Sigmoid colon (tissue), 7 donors: Measurements from ENCODE around the gene HOXA10. TPM values are rescaled to one million over a fixed set of nuclear protein-coding genes. Genes with fewer than 3 reads are reported as not detected.
A peak's percentile ranks its signal among the peaks of the same experiment; 100 is the strongest.

Experiments
- DNase-seq: peaks from one replicate; pipeline ENCODE4 v3.0.0-alpha.2; 2019
- H3K27ac ChIP-seq, 4 donors: fragments of 200-600 bp; sonication (generic); one replicate each; pipeline ENCODE4 v1.5.1; 2016 to 2019; ENCODE audit warnings: mild to moderate bottlenecking in 1 of 4
- H3K27me3 ChIP-seq, 3 donors: fragments of 200-600 bp; sonication (generic); one replicate each; pipeline ENCODE4 v1.5.1; 2019; ENCODE audit warnings: mild to moderate bottlenecking in 1 of 3
- H3K36me3 ChIP-seq, 4 donors: fragments of 200-600 bp; sonication (generic); one replicate each; pipeline ENCODE4 v1.5.1; 2016 to 2019
- H3K4me1 ChIP-seq, 4 donors: fragments of 200-600 bp; sonication (generic); one replicate each; pipeline ENCODE4 v1.5.1; 2017 to 2019
- H3K4me3 ChIP-seq, 4 donors: fragments of 200-600 bp; sonication (generic); one replicate each; pipeline ENCODE4 v1.5.1; 2017 to 2019; ENCODE audit warnings: mild to moderate bottlenecking in 2 of 4, moderate library complexity in 1 of 4
- H3K9me3 ChIP-seq, 4 donors: fragments of 200-600 bp in 3 of 4; sonication (generic) in 3 of 4; one replicate each; pipeline versions ENCODE4 v1.5.1 to v1.6.1; 2013 to 2019
- EP300 ChIP-seq, 4 donors: sonication (generic); formaldehyde crosslinking; IDR thresholded peaks; one replicate each; pipeline ENCODE4 v1.6.1; 2017; ENCODE audit warnings: antibody characterized with exemption in 4 of 4
- POLR2A ChIP-seq, 2 donors: fragments of 450-650 bp; IDR thresholded peaks; one replicate each; pipeline ENCODE4 v1.6.1; 2016; ENCODE audit warnings: antibody characterized with exemption in 2 of 2, mild to moderate bottlenecking in 2 of 2, moderate library complexity in 2 of 2
- POLR2AphosphoS5 ChIP-seq, 4 donors: sonication (generic); formaldehyde crosslinking; IDR thresholded peaks; one replicate each; pipeline ENCODE4 v1.6.1; 2017; ENCODE audit warnings: antibody characterized with exemption in 4 of 4
- WGBS, 2 donors: extraction: QIAGEN DNeasy Blood & Tissue Kit; methylation state at CpG; one replicate each; pipeline ENCODE4 v1.1.7; 2013; 5-methylcytosine and 5-hydroxymethylcytosine counted together
- intact Hi-C: fragments of 100-400 bp; cut with DNase I; formaldehyde crosslinking; loops from one replicate; pipeline ENCODE4 v1.15.1; 2023
- polyA plus RNA-seq, 3 donors: library from polyadenylated mRNA; stranded (reverse); fragments of 200-250 nt; gene quantifications; one replicate each; pipeline ENCODE4 v1.2.3, GENCODE V29; 2013
- small RNA-seq, 3 donors: library from RNA; depleted of rRNA; stranded (forward); fragments of <200 nt; gene quantifications; one replicate each; pipeline ENCODE3, GENCODE V24; 2016
- total RNA-seq, 4 donors: library from RNA; depleted of rRNA; stranded (reverse); fragments of >200 nt; gene quantifications; one replicate each; pipeline ENCODE4 v1.1.0, GENCODE V29; 2016
- TF ChIP-seq, protein P1 (sequence below), 4 experiments: fragments of 450-650 bp in 3 of 4; fragments of 200-600 bp in 1 of 4; IDR thresholded peaks; one replicate each; pipeline ENCODE4 v1.5.1; 2016 to 2019; ENCODE audit warnings: antibody characterized with exemption in 4 of 4, mild to moderate bottlenecking in 3 of 4, moderate library complexity in 2 of 4
- donor health status: healthy with polysubstance abuse.
- donor health status: Bipolar disorder and iron deficiency.
- donor health status: healthy.

HOXA10 gene
- total and polyA plus RNA-seq, 7 donors: 22.2 to 64.0 (median 55.1) TPM

- peak overlapping the region; percentile 66 to 99 (median 82) for H3K27ac ChIP-seq
- no peak for DNase-seq
- TF ChIP-seq EP300 (IDR thresholded peaks at IDR 0.05) (no peak), POLR2AphosphoS5 (IDR thresholded peaks at IDR 0.05) (no peak), POLR2A (IDR thresholded peaks at IDR 0.05) (no peak)
- TF ChIP-seq, protein P1, sequence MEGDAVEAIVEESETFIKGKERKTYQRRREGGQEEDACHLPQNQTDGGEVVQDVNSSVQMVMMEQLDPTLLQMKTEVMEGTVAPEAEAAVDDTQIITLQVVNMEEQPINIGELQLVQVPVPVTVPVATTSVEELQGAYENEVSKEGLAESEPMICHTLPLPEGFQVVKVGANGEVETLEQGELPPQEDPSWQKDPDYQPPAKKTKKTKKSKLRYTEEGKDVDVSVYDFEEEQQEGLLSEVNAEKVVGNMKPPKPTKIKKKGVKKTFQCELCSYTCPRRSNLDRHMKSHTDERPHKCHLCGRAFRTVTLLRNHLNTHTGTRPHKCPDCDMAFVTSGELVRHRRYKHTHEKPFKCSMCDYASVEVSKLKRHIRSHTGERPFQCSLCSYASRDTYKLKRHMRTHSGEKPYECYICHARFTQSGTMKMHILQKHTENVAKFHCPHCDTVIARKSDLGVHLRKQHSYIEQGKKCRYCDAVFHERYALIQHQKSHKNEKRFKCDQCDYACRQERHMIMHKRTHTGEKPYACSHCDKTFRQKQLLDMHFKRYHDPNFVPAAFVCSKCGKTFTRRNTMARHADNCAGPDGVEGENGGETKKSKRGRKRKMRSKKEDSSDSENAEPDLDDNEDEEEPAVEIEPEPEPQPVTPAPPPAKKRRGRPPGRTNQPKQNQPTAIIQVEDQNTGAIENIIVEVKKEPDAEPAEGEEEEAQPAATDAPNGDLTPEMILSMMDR (IDR thresholded peaks at IDR 0.05): no peak
- peak overlapping the region in 3 of 4 donors; percentile 4 to 14 (median 12) for H3K4me3 ChIP-seq
- peaks cover 0 to 67% (median 47%) of the 10 kb centered on the region in 4 donors for H3K4me1 ChIP-seq
- no peaks in the 10 kb centered on the region for H3K9me3 ChIP-seq
- 23 to 75% methylated on average over 26 of the region's 26 CpGs for WGBS, 2 donors
- intact Hi-C loops: no loop called here
- no peaks in the 10 kb centered on the region for H3K27me3 ChIP-seq
- peaks cover 0 to 6% (median 2%) of the 10 kb centered on the region in 4 donors for H3K36me3 ChIP-seq
Observed at GRCh38 chr7:27123477-27124053, 50.6 kb downstream of the HOXA10 start.

- 17 to 62% methylated on average over 14 of the region's 14 CpGs for WGBS, 2 donors
- DNase-seq: no peak
- no peaks in the 10 kb centered on the region for H3K9me3 ChIP-seq
- peak overlapping the region in 2 of 4 donors; percentile 4 to 19 for H3K4me3 ChIP-seq
- intact Hi-C loops: no loop called here
- H3K27me3 ChIP-seq: no peaks in the 10 kb centered on the region
- H3K4me1 ChIP-seq: peaks cover 0 to 67% (median 46%) of the 10 kb centered on the region in 4 donors
- peak overlapping the region; percentile 66 to 99 (median 82) for H3K27ac ChIP-seq
- TF ChIP-seq, protein P1 (IDR thresholded peaks at IDR 0.05): no peak
- peak in 1 of 4 donors; percentile 0 for TF ChIP-seq POLR2AphosphoS5 (IDR thresholded peaks at IDR 0.05)
- H3K36me3 ChIP-seq: peaks cover 0 to 6% (median 2%) of the 10 kb centered on the region in 4 donors
Observed at GRCh38 chr7:27123007-27123476, 51.1 kb downstream of the HOXA10 start.

DNA sequence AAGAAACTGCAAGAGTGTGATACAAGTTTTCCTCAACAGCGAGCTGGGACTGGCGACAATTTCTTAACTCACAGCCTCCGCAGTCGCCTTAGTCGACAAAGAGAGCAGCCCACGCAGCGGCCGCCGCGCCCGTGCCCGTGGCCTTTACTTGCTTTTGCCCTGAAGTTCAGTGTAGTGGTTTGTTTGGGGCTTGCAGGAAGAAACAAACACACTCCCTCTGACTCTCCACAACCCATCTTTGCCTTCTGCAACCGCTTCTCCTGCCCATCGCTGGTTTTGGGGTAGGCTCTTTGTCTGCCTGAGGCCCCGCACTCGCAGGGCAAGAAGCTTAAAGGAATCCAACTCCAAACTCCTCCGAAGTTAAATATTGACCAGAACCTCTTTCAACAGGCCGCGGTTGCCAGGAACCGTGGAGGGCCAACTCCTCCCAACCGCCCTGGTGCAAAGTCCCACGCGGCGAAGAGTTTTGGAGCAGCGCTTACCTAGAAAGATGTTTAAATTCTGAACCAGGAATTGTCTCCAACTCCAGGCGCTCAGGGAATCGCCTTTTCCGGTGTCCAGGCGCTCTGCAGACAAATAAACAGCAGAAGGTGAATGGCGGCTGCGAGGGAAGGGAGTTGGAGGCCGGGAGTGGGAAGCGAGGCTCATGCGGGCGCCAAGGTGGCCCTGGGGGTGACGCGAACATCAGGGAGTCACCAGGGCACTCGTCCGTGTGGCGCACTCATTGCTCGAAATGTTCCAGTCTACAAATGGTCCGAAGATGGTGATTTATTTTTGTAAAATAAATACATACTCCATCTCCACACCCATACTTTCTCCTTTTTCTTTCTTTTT lies 51.8 kb downstream of the HOXA10 start:
- peaks cover 0 to 6% (median 2%) of the 10 kb centered on the region in 4 donors for H3K36me3 ChIP-seq
- DNase-seq: no peak
- H3K4me1 ChIP-seq: peaks cover 0 to 66% (median 46%) of the 10 kb centered on the region in 4 donors
- WGBS, 2 donors: 16 to 69% methylated on average over 42 of the region's 42 CpGs
- H3K9me3 ChIP-seq: no peaks in the 10 kb centered on the region
- TF ChIP-seq EP300 (IDR thresholded peaks at IDR 0.05) (no peak), POLR2AphosphoS5 (IDR thresholded peaks at IDR 0.05) (no peak), POLR2A (IDR thresholded peaks at IDR 0.05) (no peak)
- TF ChIP-seq, protein P1 (IDR thresholded peaks at IDR 0.05): no peak
- peak overlapping the region; percentile 66 to 99 (median 82) for H3K27ac ChIP-seq
- H3K27me3 ChIP-seq: no peaks in the 10 kb centered on the region
- intact Hi-C loops: no loop called here
- H3K4me3 ChIP-seq: peak overlapping the region in 3 of 4 donors; percentile 4 to 19 (median 14)

GRCh38 chr7:27121684-27122076 lies 52.4 kb downstream of the HOXA10 start:
- Histone ChIP-seq H3K36me3 (peaks cover 0 to 6% (median 2%) of the 10 kb centered on the region in 4 donors), H3K27me3 (no peaks in the 10 kb centered on the region), H3K4me3 (peak overlapping the region in 2 of 4 donors; percentile 4 to 14), H3K27ac (peak overlapping the region; percentile 72 to 99 (median 92)), H3K9me3 (no peaks in the 10 kb centered on the region), H3K4me1 (peaks cover 0 to 66% (median 49%) of the 10 kb centered on the region in 4 donors)
- 20 to 66% methylated on average over 7 of the region's 7 CpGs for WGBS, 2 donors
- TF ChIP-seq POLR2A (IDR thresholded peaks at IDR 0.05): no peak
- intact Hi-C loops: no loop called here
- no peak for DNase-seq

Small RNA genes lying within 50 kb of the gene (small RNA-seq; reads per million reads assigned to genes)
- gene AC004080.5: 0 reads per million in 3 donors
- gene RF02140: 0 reads per million in 3 donors
- 0 reads per million in 3 donors for gene RF02141

Other genes starting within 250 kb of the HOXA10 start
- 1 to 10 TPM in 2 of 4 donors, under 1 TPM in 2; 0.14 to 1.1 (median 0.95) TPM for gene HOXA1, start 78.3 kb downstream of the HOXA10 start, total RNA-seq
- gene HOXA1, start 78.3 kb downstream of the HOXA10 start, polyA plus RNA-seq: 1 to 10 TPM in 2 of 3 donors, under 1 TPM in 1; 0.69 to 2.4 (median 2.0) TPM
- 1 to 10 TPM; 1.6 to 4.3 (median 3.2) TPM for gene HOXA2, start 71.6 kb downstream of the HOXA10 start, total RNA-seq
- 1 to 10 TPM in 1 of 3 donors, under 1 TPM in 2; 0.60 to 1.9 (median 0.69) TPM for gene HOXA2, start 71.6 kb downstream of the HOXA10 start, polyA plus RNA-seq
- gene HOXA4, start 43.6 kb downstream of the HOXA10 start, total RNA-seq: 1 to 10 TPM; 2.0 to 4.2 (median 2.9) TPM
- 1 to 10 TPM in 2 of 3 donors, not detected in 1; 1.8 to 4.8 TPM for gene HOXA4, start 43.6 kb downstream of the HOXA10 start, polyA plus RNA-seq
- 10 to 100 TPM in 3 of 4 donors, 1 to 10 TPM in 1; 9.2 to 12.2 (median 11.2) TPM for gene HOXA5, start 30.6 kb downstream of the HOXA10 start, total RNA-seq
- 10 to 100 TPM in 1 of 3 donors, 1 to 10 TPM in 2; 3.2 to 14.3 (median 7.8) TPM for gene HOXA5, start 30.6 kb downstream of the HOXA10 start, polyA plus RNA-seq
- gene HOXA6, start 26.5 kb downstream of the HOXA10 start, total RNA-seq: 1 to 10 TPM; 4.2 to 10.0 (median 4.5) TPM
- 1 to 10 TPM in 2 of 3 donors, not detected in 1; 1.6 to 8.1 TPM for gene HOXA6, start 26.5 kb downstream of the HOXA10 start, polyA plus RNA-seq
- 10 to 100 TPM in 2 of 4 donors, 1 to 10 TPM in 2; 4.9 to 20.8 (median 12.0) TPM for gene HOXA3, start 21.7 kb downstream of the HOXA10 start, total RNA-seq
- 10 to 100 TPM in 2 of 3 donors, 1 to 10 TPM in 1; 3.9 to 15.6 (median 10.3) TPM for gene HOXA3, start 21.7 kb downstream of the HOXA10 start, polyA plus RNA-seq
- 1 to 10 TPM; 4.7 to 9.1 (median 7.3) TPM for gene HOXA7, start 17.6 kb downstream of the HOXA10 start, total RNA-seq
- 10 to 100 TPM; 18.0 to 23.9 (median 18.0) TPM for gene HOXA7, start 17.6 kb downstream of the HOXA10 start, polyA plus RNA-seq
- 10 to 100 TPM; 13.0 to 35.7 (median 18.2) TPM for gene HOXA9, start 8.8 kb downstream of the HOXA10 start, total RNA-seq
- gene HOXA9, start 8.8 kb downstream of the HOXA10 start, polyA plus RNA-seq: 10 to 100 TPM; 21.4 to 22.4 (median 21.6) TPM
- 10 to 100 TPM; 18.7 to 25.0 (median 22.1) TPM for gene HOXA11, start 10.9 kb upstream of the HOXA10 start, total RNA-seq
- gene HOXA11, start 10.9 kb upstream of the HOXA10 start, polyA plus RNA-seq: 1 to 10 TPM; 3.0 to 6.0 (median 4.8) TPM
- 10 to 100 TPM in 3 of 4 donors, 1 to 10 TPM in 1; 9.4 to 35.3 (median 21.8) TPM for gene HOXA13, start 25.8 kb upstream of the HOXA10 start, total RNA-seq
- 10 to 100 TPM; 10.7 to 21.6 (median 17.1) TPM for gene HOXA13, start 25.8 kb upstream of the HOXA10 start, polyA plus RNA-seq
- not detected for gene EVX1, start 68.5 kb upstream of the HOXA10 start, total RNA-seq
- 1 to 10 TPM in 2 of 3 donors, under 1 TPM in 1; 0.32 to 1.4 (median 1.2) TPM for gene EVX1, start 68.5 kb upstream of the HOXA10 start, polyA plus RNA-seq